GM12878 (cell line): ENCODE data around the gene WDSUB1. TPM values are rescaled to one million over a fixed set of nuclear protein-coding genes. Genes with fewer than 3 reads are reported as not detected.

Source experiments
- ATAC-seq: fragments of 200-7000 bp; cut with Tn5 transposase; 3 replicates; pipeline ENCODE4 v1.9.1; 2020; ENCODE audit warnings: mild to moderate bottlenecking, moderate library complexity
- BruUV-seq: library from RNA; stranded (reverse); fragments of 400-500 nt; replicated peaks from 2 replicates; lab custom pipeline; 2021; lab: Mats Ljungman, UMichigan
- CTCF ChIA-PET: fragments of 300-600 bp; sonication (Branson Sonifier 250); formaldehyde crosslinking; extraction: SDS; loops from one replicate; lab custom pipeline; 2021; ENCODE audit warnings: inconsistent platforms; lab: Yijun Ruan, JAX
- POLR2A ChIA-PET: fragments of 350-600 bp; formaldehyde crosslinking; extraction: SDS; loops from one replicate; lab custom pipeline; 2021; ENCODE audit warnings: inconsistent platforms; lab: Charles Lee
- RAD21 ChIA-PET: fragments of 300-600 bp; sonication (Branson Sonifier 250); formaldehyde crosslinking; loops from one replicate; lab custom pipeline; 2023; ENCODE audit warnings: antibody characterized with exemption; ENCODE audit not compliant: unreplicated experiment; lab: Charles Lee
- SMC1A ChIA-PET: fragments of 300-600 bp; sonication (Branson Sonifier 250); formaldehyde crosslinking; loops from one replicate; lab custom pipeline; 2023; ENCODE audit not compliant: unreplicated experiment, uncharacterized antibody; lab: Charles Lee
- DNase-seq: peaks from one replicate; pipeline ENCODE4 v3.0.0-alpha.2; 2011; ENCODE audit warnings: low read depth, low spot score
- FAIRE-seq: peaks from 3 replicates; lab custom pipeline; 2011; peaks lifted over from hg19 to GRCh38; lab: Jason Lieb, UNC
- H2AFZ ChIP-seq: 2 replicates; pipeline ENCODE4 v1.6.0; 2011; ENCODE audit warnings: low read depth, low read length, control low read depth; ENCODE audit not compliant: control insufficient read depth
- H3K27ac ChIP-seq: 2 replicates; pipeline ENCODE4 v1.5.1; 2011; ENCODE audit warnings: control low read depth; ENCODE audit not compliant: control insufficient read depth, insufficient read depth
- H3K27me3 ChIP-seq, 2 experiments: replicated peaks in 1 of 2; 2 replicates each; pipeline versions ENCODE4 v1.6.0 to v1.6.1; 2011; ENCODE audit warnings: low read length in 1 of 2; ENCODE audit not compliant: control insufficient read depth in 2 of 2, insufficient read depth in 2 of 2
- H3K36me3 ChIP-seq, 2 experiments: 2 replicates each; pipeline ENCODE4 v1.5.1; 2011; ENCODE audit warnings: low read length in 1 of 2; ENCODE audit not compliant: control insufficient read depth in 2 of 2, insufficient read depth in 2 of 2
- H3K4me1 ChIP-seq: 2 replicates; pipeline ENCODE4 v1.6.1; 2011; ENCODE audit warnings: mild to moderate bottlenecking, low read length, moderate library complexity, mixed read lengths; ENCODE audit not compliant: control insufficient read depth, insufficient read depth
- H3K4me2 ChIP-seq: 2 replicates; pipeline ENCODE4 v1.6.0; 2011; ENCODE audit warnings: control low read depth; ENCODE audit not compliant: control insufficient read depth, insufficient read depth
- H3K4me3 ChIP-seq: fragments of 200-600 bp; sonication (generic); 2 replicates; pipeline ENCODE4 v1.5.1; 2016
- H3K79me2 ChIP-seq: 2 replicates; pipeline ENCODE4 v1.6.0; 2011; ENCODE audit warnings: low read length; ENCODE audit not compliant: control insufficient read depth, insufficient read depth
- H3K9ac ChIP-seq: 2 replicates; pipeline ENCODE4 v1.8.0; 2011; ENCODE audit warnings: low read length, control low read depth, mixed read lengths; ENCODE audit not compliant: control insufficient read depth, insufficient read depth
- H3K9me3 ChIP-seq: replicated peaks from 3 replicates; pipeline ENCODE4 v1.5.1; 2011; ENCODE audit warnings: mild to moderate bottlenecking, low read length; ENCODE audit not compliant: control insufficient read depth, insufficient read depth
- H4K20me1 ChIP-seq: 2 replicates; pipeline ENCODE4 v1.6.0; 2011; ENCODE audit not compliant: control insufficient read depth, insufficient read depth
- CEBPB ChIP-seq, 2 experiments: fragments of 150-350 bp in 1 of 2; IDR thresholded peaks; 2 replicates each; pipeline ENCODE4 v1.6.1; 2012 to 2014; ENCODE audit warnings: low read depth in 2 of 2, low read length in 2 of 2, borderline replicate concordance in 1 of 2, inconsistent platforms in 1 of 2
- DPF2 ChIP-seq: fragments of 450-650 bp; IDR thresholded peaks from 2 replicates; pipeline ENCODE4 v1.6.1; 2017; ENCODE audit warnings: mild to moderate bottlenecking
- EGR1 ChIP-seq, 2 experiments: IDR thresholded peaks; 1 replicate in 1 of 2; 2 replicates in 1 of 2; pipeline ENCODE4 v1.6.1; 2011 to 2012; ENCODE audit warnings: low read depth in 2 of 2, low read length in 2 of 2, borderline replicate concordance in 1 of 2, mild to moderate bottlenecking in 1 of 2, moderate library complexity in 1 of 2
- IKZF1 ChIP-seq: fragments of 450-650 bp; conservative IDR thresholded peaks from 2 replicates; pipeline ENCODE4 v1.6.1; 2017; ENCODE audit warnings: antibody characterized with exemption, mild to moderate bottlenecking
- MYB ChIP-seq: fragments of 150-350 bp; IDR thresholded peaks from 2 replicates; pipeline ENCODE4 v1.6.1; 2014; ENCODE audit warnings: mild to moderate bottlenecking, low read depth, low read length, borderline replicate concordance
- MYC ChIP-seq: IDR thresholded peaks from 2 replicates; pipeline ENCODE4 v1.6.1; 2011; ENCODE audit warnings: mild to moderate bottlenecking, low read length, moderate library complexity, inconsistent platforms; ENCODE audit not compliant: insufficient read depth, insufficient replicate concordance, insufficient read length, severe bottlenecking
- PBX3 ChIP-seq: IDR thresholded peaks from 2 replicates; pipeline ENCODE4 v1.6.1; 2011; ENCODE audit warnings: mild to moderate bottlenecking, low read depth, low read length, moderate library complexity; ENCODE audit not compliant: insufficient replicate concordance
- SP1 ChIP-seq: IDR thresholded peaks from one replicate; pipeline ENCODE4 v1.6.1; 2011; ENCODE audit warnings: low read depth, low read length
- SUPT20H ChIP-seq: IDR thresholded peaks from 2 replicates; pipeline ENCODE4 v1.6.1; 2011; ENCODE audit warnings: low read depth, mild to moderate bottlenecking, low read length, moderate library complexity, borderline replicate concordance; ENCODE audit not compliant: control insufficient read depth
- ZBTB4 ChIP-seq: fragments of 450-650 bp; formaldehyde crosslinking; IDR thresholded peaks from 2 replicates; pipeline ENCODE4 v1.4.0; 2022; ENCODE audit warnings: mild to moderate bottlenecking, moderate library complexity
- ZNF274 ChIP-seq: IDR thresholded peaks from one replicate; pipeline ENCODE4 v1.8.0; 2011; ENCODE audit not compliant: insufficient read length, insufficient read depth
- ZSCAN29 ChIP-seq: fragments of 450-650 bp; IDR thresholded peaks from 2 replicates; pipeline ENCODE4 v1.6.1; 2017; ENCODE audit warnings: mild to moderate bottlenecking, moderate library complexity
- WGBS: methylation state at CpG from one replicate; pipeline ENCODE4 v1.1.6; 2016; ENCODE audit warnings: low lambda C conversion rate; ENCODE audit not compliant: insufficient replicate concordance, insufficient coverage; ENCODE audit errors: missing lambda C conversion rate; 5-methylcytosine and 5-hydroxymethylcytosine counted together
- in situ Hi-C: fragments of 300-500 bp; cut with MboI; formaldehyde crosslinking; loops from 9 replicates; pipeline ENCODE4 v1.14.3; 2018; ENCODE audit warnings: mixed read lengths
- intact Hi-C: fragments of 100-400 bp; cut with micrococcal nuclease; formaldehyde crosslinking; loops from one replicate; pipeline ENCODE4 v1.14.2; 2022; ENCODE audit not compliant: unreplicated experiment
- polyA plus RNA-seq, 11 experiments: library from polyadenylated mRNA; depleted of rRNA in 4 of 11; unstranded in 6 of 11; stranded (reverse) in 5 of 11; fragments of >200 nt; fragmentation: Nextera tagmentation in 4 of 11; fragmentation: Illumina TruSeq in 1 of 11; extraction: Ambion mirVana in 4 of 11; extraction: Trizol in 1 of 11; gene quantifications; 1 replicate in 1 of 11; 2 replicates in 10 of 11; pipeline versions ENCODE4 v1.2.1 to v1.2.3, GENCODE V29; 2011 to 2016; ENCODE audit warnings: inconsistent platforms in 2 of 11, missing spikeins in 2 of 11, low read depth in 1 of 11
- total RNA-seq, 4 experiments: library from RNA; depleted of rRNA in 3 of 4; stranded (reverse); fragments of >200 nt in 3 of 4; fragmentation: Illumina TruSeq in 1 of 4; extraction: Trizol in 1 of 4; gene quantifications; 2 replicates each; pipeline versions ENCODE4 v1.2.1 to v1.2.3, GENCODE V29; 2013 to 2021
- TF ChIP-seq, protein P1 (sequence below): fragments of 450-650 bp; conservative IDR thresholded peaks from 2 replicates; pipeline ENCODE4 v1.6.1; 2017; ENCODE audit warnings: mild to moderate bottlenecking, moderate library complexity
- TF ChIP-seq, protein P2 (sequence below): fragments of 450-650 bp; IDR thresholded peaks from 2 replicates; pipeline ENCODE4 v1.6.1; 2017; ENCODE audit warnings: mild to moderate bottlenecking, low read depth, inconsistent platforms; ENCODE audit not compliant: poor library complexity, severe bottlenecking

The WDSUB1 gene
- total and polyA plus RNA-seq, 10 of the 15 experiments (the other 5 are each of a cell fraction or from before 2014, with no cell fraction given) = 4.4 to 12.7 (median 7.6) TPM

DNA sequence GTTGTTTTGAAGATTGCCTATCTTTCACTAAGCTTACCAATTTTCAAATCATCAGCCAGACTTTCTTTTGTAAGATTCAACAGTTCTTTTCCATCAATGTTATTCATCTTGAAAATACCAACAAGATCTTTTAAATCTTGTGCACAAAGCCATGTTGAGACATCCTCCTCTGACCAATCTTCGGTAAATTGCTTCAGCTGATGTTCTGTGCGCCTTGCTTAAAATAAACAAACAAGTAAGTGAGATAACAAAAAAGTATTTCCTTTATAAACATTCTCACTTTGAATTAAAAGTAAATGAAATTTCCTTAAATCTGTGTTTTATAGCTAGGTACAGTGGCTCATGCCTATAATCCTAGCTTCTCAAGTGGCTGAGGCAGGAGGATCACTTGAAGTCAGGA is 30.3 kb downstream of the WDSUB1 start (continued):
- TF ChIP-seq ZBTB4 (no peak), ZNF274 (no peak), CEBPB (IDR thresholded peaks at IDR 0.05; ENCODE audit: borderline replicate concordance in 1 of 2, low read depth in 2 of 2, low read length in 2 of 2) (no peak), SUPT20H (no peak)

GRCh38 chr2:159252905-159253304 is 33.6 kb downstream of the WDSUB1 start:
- Histone ChIP-seq H3K27me3 (no peaks in the 10 kb centered on the region), H3K27ac (no peak overlapping the region), H3K9me3 (no peaks in the 10 kb centered on the region), H3K36me3 (no peaks in the 10 kb centered on the region; a peak in 2 of 4 replicates), H3K79me2 (no peaks in the 10 kb centered on the region), H4K20me1 (no peaks in the 10 kb centered on the region), H3K4me1 (peaks cover 3% of the 10 kb centered on the region; the same call in 1 of the 2 replicates), H2AFZ (no peak overlapping the region), H3K4me3 (no peak overlapping the region), H3K9ac (no peak overlapping the region), H3K4me2 (no peak overlapping the region)
- ChIA-PET SMC1A (no interaction called here), POLR2A (no interaction called here), RAD21 (no interaction called here), CTCF (no interaction called here)
- no TSS peak for BruUV-seq
- no peak for ATAC-seq
- intact Hi-C loops (no loop called here), in situ Hi-C loops (no loop called here)
- no peak for FAIRE-seq
- WGBS = 99% methylated on average over 4 of the region's 4 CpGs
- DNase-seq = no peak
- TF ChIP-seq PBX3 (no peak), MYC (no peak), DPF2 (no peak), IKZF1 (no peak), MYB (no peak), ZSCAN29 (no peak), EGR1 (IDR thresholded peaks at IDR 0.05; ENCODE audit: borderline replicate concordance in 1 of 2, low read depth in 2 of 2, low read length in 2 of 2) (no peak), SP1 (no peak)
- TF ChIP-seq, protein P1, sequence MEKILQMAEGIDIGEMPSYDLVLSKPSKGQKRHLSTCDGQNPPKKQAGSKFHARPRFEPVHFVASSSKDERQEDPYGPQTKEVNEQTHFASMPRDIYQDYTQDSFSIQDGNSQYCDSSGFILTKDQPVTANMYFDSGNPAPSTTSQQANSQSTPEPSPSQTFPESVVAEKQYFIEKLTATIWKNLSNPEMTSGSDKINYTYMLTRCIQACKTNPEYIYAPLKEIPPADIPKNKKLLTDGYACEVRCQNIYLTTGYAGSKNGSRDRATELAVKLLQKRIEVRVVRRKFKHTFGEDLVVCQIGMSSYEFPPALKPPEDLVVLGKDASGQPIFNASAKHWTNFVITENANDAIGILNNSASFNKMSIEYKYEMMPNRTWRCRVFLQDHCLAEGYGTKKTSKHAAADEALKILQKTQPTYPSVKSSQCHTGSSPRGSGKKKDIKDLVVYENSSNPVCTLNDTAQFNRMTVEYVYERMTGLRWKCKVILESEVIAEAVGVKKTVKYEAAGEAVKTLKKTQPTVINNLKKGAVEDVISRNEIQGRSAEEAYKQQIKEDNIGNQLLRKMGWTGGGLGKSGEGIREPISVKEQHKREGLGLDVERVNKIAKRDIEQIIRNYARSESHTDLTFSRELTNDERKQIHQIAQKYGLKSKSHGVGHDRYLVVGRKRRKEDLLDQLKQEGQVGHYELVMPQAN = no peak
- TF ChIP-seq, protein P2, sequence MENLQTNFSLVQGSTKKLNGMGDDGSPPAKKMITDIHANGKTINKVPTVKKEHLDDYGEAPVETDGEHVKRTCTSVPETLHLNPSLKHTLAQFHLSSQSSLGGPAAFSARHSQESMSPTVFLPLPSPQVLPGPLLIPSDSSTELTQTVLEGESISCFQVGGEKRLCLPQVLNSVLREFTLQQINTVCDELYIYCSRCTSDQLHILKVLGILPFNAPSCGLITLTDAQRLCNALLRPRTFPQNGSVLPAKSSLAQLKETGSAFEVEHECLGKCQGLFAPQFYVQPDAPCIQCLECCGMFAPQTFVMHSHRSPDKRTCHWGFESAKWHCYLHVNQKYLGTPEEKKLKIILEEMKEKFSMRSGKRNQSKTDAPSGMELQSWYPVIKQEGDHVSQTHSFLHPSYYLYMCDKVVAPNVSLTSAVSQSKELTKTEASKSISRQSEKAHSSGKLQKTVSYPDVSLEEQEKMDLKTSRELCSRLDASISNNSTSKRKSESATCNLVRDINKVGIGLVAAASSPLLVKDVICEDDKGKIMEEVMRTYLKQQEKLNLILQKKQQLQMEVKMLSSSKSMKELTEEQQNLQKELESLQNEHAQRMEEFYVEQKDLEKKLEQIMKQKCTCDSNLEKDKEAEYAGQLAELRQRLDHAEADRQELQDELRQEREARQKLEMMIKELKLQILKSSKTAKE = no peak
